ENCODE data around the gene VTI1B.

Gene VTI1B

GRCh38 chr14:67643713-67644112 is 30.7 kb downstream of the VTI1B start:
- no peak overlapping the region for H3K4me3 ChIP-seq (ENCODE audit: low read depth, low read length)
- TF ChIP-seq CTCF (IDR thresholded peaks at IDR 0.05; ENCODE audit: low read depth, low read length) = no peak

GRCh38 chr14:67641902-67642749 is 32.3 kb downstream of the VTI1B start:
- H3K4me3 ChIP-seq (ENCODE audit: low read depth, low read length) = no peak overlapping the region
- TF ChIP-seq CTCF (IDR thresholded peaks at IDR 0.05; ENCODE audit: low read depth, low read length) = no peak

GRCh38 chr14:67641480-67641879 is 33.0 kb downstream of the VTI1B start:
- TF ChIP-seq CTCF (IDR thresholded peaks at IDR 0.05; ENCODE audit: low read depth, low read length) = no peak
- H3K4me3 ChIP-seq (ENCODE audit: low read depth, low read length) = no peak overlapping the region

- no peak overlapping the region for H3K4me3 ChIP-seq (ENCODE audit: low read depth, low read length)
- no peak for TF ChIP-seq CTCF (IDR thresholded peaks at IDR 0.05; ENCODE audit: low read depth, low read length)
Observed at GRCh38 chr14:67638642-67639041, 35.8 kb downstream of the VTI1B start.

- no peak for TF ChIP-seq CTCF (IDR thresholded peaks at IDR 0.05; ENCODE audit: low read depth, low read length)
- no peak overlapping the region for H3K4me3 ChIP-seq (ENCODE audit: low read depth, low read length)
Observed at GRCh38 chr14:67636361-67636919, 38.0 kb downstream of the VTI1B start.

- no peak overlapping the region for H3K4me3 ChIP-seq (ENCODE audit: low read depth, low read length)
- no peak for TF ChIP-seq CTCF (IDR thresholded peaks at IDR 0.05; ENCODE audit: low read depth, low read length)
Observed at GRCh38 chr14:67633451-67634147, 40.8 kb downstream of the VTI1B start.

GRCh38 chr14:67630938-67631337 is 43.5 kb downstream of the VTI1B start:
- no peak for TF ChIP-seq CTCF (IDR thresholded peaks at IDR 0.05; ENCODE audit: low read depth, low read length)
- H3K4me3 ChIP-seq (ENCODE audit: low read depth, low read length) = no peak overlapping the region

All from WI38 (cell line).